GM12878 (cell line): ENCODE measurements around the gene NINL. TPM values are rescaled to one million over a fixed set of nuclear protein-coding genes. Genes with fewer than 3 reads are reported as not detected.

Experiments
- ASH2L ChIP-seq: fragments of 300-600, 200-600 bp; sonication (generic); IDR thresholded peaks from 2 replicates; pipeline ENCODE4 v1.6.1; 2017; ENCODE audit warnings: low read depth, mild to moderate bottlenecking, borderline replicate concordance
- EP300 ChIP-seq, 2 experiments: fragments of 150-350 bp in 1 of 2; IDR thresholded peaks; 2 replicates each; pipeline ENCODE4 v1.6.1; 2011 to 2012; ENCODE audit warnings: low read depth in 2 of 2, low read length in 2 of 2, borderline replicate concordance in 1 of 2, improper control_type of control experiment in 1 of 2, inconsistent platforms in 1 of 2; ENCODE audit not compliant: control insufficient read depth in 1 of 2
- IKZF2 ChIP-seq, 2 experiments: fragments of 450-650 bp; IDR thresholded peaks; 2 replicates each; pipeline ENCODE4 v1.6.1; 2017; ENCODE audit warnings: mild to moderate bottlenecking in 2 of 2, moderate library complexity in 2 of 2
- KAT2A ChIP-seq: conservative IDR thresholded peaks from 2 replicates; pipeline ENCODE4 v1.6.1; 2011; ENCODE audit warnings: low read depth, low read length; ENCODE audit not compliant: control insufficient read depth
- KLF5 ChIP-seq: fragments of 450-650 bp; IDR thresholded peaks from 2 replicates; pipeline ENCODE4 v1.6.1; 2014; ENCODE audit warnings: mild to moderate bottlenecking; ENCODE audit not compliant: partially characterized antibody
- MEF2A ChIP-seq: IDR thresholded peaks from 2 replicates; pipeline ENCODE4 v1.6.1; 2011; ENCODE audit warnings: low read depth, mild to moderate bottlenecking, low read length, moderate library complexity; ENCODE audit not compliant: insufficient read depth
- MTA2 ChIP-seq: fragments of 450-650 bp; IDR thresholded peaks from 2 replicates; pipeline ENCODE4 v1.6.1; 2016; ENCODE audit warnings: low read depth, mild to moderate bottlenecking, moderate library complexity
- RUNX3 ChIP-seq: IDR thresholded peaks from 2 replicates; pipeline ENCODE4 v1.6.1; 2012; ENCODE audit warnings: low read length, inconsistent platforms
- SIX5 ChIP-seq: IDR thresholded peaks from 2 replicates; pipeline ENCODE4 v1.6.1; 2011; ENCODE audit warnings: mild to moderate bottlenecking, low read depth, low read length, moderate library complexity; ENCODE audit not compliant: severe bottlenecking
- polyA plus RNA-seq, 11 experiments: library from polyadenylated mRNA; depleted of rRNA in 4 of 11; unstranded in 6 of 11; stranded (reverse) in 5 of 11; fragments of >200 nt; fragmentation: Nextera tagmentation in 4 of 11; fragmentation: Illumina TruSeq in 1 of 11; extraction: Ambion mirVana in 4 of 11; extraction: Trizol in 1 of 11; gene quantifications; 1 replicate in 1 of 11; 2 replicates in 10 of 11; pipeline versions ENCODE4 v1.2.1 to v1.2.3, GENCODE V29; 2011 to 2016; ENCODE audit warnings: inconsistent platforms in 2 of 11, missing spikeins in 2 of 11, low read depth in 1 of 11
- total RNA-seq, 4 experiments: library from RNA; depleted of rRNA in 3 of 4; stranded (reverse); fragments of >200 nt in 3 of 4; fragmentation: Illumina TruSeq in 1 of 4; extraction: Trizol in 1 of 4; gene quantifications; 2 replicates each; pipeline versions ENCODE4 v1.2.1 to v1.2.3, GENCODE V29; 2013 to 2021
- TF ChIP-seq, protein P1 (sequence below): fragments of 450-650 bp; IDR thresholded peaks from 2 replicates; pipeline ENCODE4 v1.6.1; 2016; ENCODE audit warnings: mild to moderate bottlenecking, moderate library complexity, borderline replicate concordance
- TF ChIP-seq, protein P2 (sequence below), 3 experiments: IDR thresholded peaks in 2 of 3; conservative IDR thresholded peaks in 1 of 3; 2 replicates each; pipeline ENCODE4 v1.5.1; 2011; ENCODE audit warnings: low read depth in 3 of 3, low read length in 3 of 3, mild to moderate bottlenecking in 3 of 3, control low read depth in 2 of 3, moderate library complexity in 2 of 3, inconsistent platforms in 1 of 3, mixed read lengths in 1 of 3; ENCODE audit not compliant: control insufficient read depth in 2 of 3, insufficient read depth in 1 of 3; ENCODE audit errors: extremely low read depth in 1 of 3
- TF ChIP-seq, protein P3 (sequence below): fragments of 450-650 bp; formaldehyde crosslinking; IDR thresholded peaks from 2 replicates; pipeline ENCODE4 v1.4.0; 2022; ENCODE audit warnings: mild to moderate bottlenecking, moderate library complexity

The NINL gene
- total and polyA plus RNA-seq, 10 of the 15 experiments (the other 5 are each of a cell fraction or from before 2014, with no cell fraction given), result 0.04 to 0.77 (median 0.23) TPM; not detected in 1

DNA sequence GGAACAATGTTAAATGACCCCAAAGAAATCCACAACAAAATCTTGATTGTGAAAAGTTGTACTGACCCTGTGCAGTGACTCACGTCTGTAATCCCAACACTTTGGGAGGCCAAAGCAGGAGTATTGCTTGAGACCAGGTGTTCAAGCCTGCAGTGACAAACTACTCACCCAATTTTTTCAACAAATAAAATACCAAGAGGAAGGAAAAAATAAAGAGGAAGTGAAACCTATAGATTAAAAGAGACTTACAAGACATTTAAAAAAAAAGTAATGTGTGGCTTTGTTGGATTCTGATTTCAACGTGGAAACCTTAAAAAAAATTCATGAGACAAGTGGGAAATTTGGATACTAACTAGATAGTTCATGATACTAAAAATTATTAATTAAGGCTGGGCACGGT lies 146.0 kb downstream of the NINL start (continued):
- TF ChIP-seq, protein P1, sequence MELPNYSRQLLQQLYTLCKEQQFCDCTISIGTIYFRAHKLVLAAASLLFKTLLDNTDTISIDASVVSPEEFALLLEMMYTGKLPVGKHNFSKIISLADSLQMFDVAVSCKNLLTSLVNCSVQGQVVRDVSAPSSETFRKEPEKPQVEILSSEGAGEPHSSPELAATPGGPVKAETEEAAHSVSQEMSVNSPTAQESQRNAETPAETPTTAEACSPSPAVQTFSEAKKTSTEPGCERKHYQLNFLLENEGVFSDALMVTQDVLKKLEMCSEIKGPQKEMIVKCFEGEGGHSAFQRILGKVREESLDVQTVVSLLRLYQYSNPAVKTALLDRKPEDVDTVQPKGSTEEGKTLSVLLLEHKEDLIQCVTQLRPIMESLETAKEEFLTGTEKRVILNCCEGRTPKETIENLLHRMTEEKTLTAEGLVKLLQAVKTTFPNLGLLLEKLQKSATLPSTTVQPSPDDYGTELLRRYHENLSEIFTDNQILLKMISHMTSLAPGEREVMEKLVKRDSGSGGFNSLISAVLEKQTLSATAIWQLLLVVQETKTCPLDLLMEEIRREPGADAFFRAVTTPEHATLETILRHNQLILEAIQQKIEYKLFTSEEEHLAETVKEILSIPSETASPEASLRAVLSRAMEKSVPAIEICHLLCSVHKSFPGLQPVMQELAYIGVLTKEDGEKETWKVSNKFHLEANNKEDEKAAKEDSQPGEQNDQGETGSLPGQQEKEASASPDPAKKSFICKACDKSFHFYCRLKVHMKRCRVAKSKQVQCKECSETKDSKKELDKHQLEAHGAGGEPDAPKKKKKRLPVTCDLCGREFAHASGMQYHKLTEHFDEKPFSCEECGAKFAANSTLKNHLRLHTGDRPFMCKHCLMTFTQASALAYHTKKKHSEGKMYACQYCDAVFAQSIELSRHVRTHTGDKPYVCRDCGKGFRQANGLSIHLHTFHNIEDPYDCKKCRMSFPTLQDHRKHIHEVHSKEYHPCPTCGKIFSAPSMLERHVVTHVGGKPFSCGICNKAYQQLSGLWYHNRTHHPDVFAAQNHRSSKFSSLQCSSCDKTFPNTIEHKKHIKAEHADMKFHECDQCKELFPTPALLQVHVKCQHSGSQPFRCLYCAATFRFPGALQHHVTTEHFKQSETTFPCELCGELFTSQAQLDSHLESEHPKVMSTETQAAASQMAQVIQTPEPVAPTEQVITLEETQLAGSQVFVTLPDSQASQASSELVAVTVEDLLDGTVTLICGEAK, result peak; percentile 54; the same call in 1 of the 2 replicates
- TF ChIP-seq MTA2, result peak; percentile 47; the same call in 1 of the 2 replicates
- TF ChIP-seq, protein P2, sequence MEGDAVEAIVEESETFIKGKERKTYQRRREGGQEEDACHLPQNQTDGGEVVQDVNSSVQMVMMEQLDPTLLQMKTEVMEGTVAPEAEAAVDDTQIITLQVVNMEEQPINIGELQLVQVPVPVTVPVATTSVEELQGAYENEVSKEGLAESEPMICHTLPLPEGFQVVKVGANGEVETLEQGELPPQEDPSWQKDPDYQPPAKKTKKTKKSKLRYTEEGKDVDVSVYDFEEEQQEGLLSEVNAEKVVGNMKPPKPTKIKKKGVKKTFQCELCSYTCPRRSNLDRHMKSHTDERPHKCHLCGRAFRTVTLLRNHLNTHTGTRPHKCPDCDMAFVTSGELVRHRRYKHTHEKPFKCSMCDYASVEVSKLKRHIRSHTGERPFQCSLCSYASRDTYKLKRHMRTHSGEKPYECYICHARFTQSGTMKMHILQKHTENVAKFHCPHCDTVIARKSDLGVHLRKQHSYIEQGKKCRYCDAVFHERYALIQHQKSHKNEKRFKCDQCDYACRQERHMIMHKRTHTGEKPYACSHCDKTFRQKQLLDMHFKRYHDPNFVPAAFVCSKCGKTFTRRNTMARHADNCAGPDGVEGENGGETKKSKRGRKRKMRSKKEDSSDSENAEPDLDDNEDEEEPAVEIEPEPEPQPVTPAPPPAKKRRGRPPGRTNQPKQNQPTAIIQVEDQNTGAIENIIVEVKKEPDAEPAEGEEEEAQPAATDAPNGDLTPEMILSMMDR (IDR thresholded peaks at IDR 0.05 in 2 of 3, conservative IDR thresholded peaks at IDR 0.05 in 1 of 3; ENCODE audit: control insufficient read depth in 2 of 3, extremely low read depth in 1 of 3, insufficient read depth in 1 of 3, low read depth in 3 of 3, low read length in 3 of 3), result no peak
- no peak for TF ChIP-seq KLF5
- TF ChIP-seq MEF2A, result no peak
- no peak for TF ChIP-seq KAT2A
- TF ChIP-seq RUNX3, result no peak
- TF ChIP-seq IKZF2 (IDR thresholded peaks at IDR 0.05), result peak in 1 of 2 experiments; percentile 49; a peak in 2 of 4 replicates
- TF ChIP-seq, protein P3, sequence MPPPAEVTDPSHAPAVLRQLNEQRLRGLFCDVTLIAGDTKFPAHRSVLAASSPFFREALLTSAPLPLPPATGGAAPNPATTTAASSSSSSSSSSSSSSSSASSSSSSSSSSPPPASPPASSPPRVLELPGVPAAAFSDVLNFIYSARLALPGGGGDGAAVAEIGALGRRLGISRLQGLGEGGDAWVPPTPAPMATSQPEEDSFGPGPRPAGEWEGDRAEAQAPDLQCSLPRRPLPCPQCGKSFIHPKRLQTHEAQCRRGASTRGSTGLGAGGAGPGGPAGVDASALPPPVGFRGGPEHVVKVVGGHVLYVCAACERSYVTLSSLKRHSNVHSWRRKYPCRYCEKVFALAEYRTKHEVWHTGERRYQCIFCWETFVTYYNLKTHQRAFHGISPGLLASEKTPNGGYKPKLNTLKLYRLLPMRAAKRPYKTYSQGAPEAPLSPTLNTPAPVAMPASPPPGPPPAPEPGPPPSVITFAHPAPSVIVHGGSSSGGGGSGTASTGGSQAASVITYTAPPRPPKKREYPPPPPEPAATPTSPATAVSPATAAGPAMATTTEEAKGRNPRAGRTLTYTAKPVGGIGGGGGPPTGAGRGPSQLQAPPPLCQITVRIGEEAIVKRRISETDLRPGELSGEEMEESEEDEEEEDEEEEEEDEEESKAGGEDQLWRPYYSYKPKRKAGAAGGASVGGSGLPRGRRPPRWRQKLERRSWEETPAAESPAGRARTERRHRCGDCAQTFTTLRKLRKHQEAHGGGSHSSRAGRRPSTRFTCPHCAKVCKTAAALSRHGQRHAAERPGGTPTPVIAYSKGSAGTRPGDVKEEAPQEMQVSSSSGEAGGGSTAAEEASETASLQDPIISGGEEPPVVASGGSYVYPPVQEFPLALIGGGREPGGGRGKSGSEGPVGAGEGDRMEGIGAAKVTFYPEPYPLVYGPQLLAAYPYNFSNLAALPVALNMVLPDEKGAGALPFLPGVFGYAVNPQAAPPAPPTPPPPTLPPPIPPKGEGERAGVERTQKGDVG (CRISPR knock-in tag), result no peak
- no peak for TF ChIP-seq ASH2L
- no peak for TF ChIP-seq EP300 (IDR thresholded peaks at IDR 0.05; ENCODE audit: borderline replicate concordance in 1 of 2, control insufficient read depth in 1 of 2, low read depth in 2 of 2, low read length in 2 of 2)
- TF ChIP-seq SIX5, result no peak
